HL-60 (cell line): ENCODE measurements around the gene RD3L.
"Not testable (repeated sequence)": the region's sequence is repeated elsewhere in the genome, so short reads cannot be mapped to it uniquely, and the experiment has no call there.

ENCODE experiments used
- DNase-seq, 2 experiments: peaks; one replicate each; pipeline ENCODE4 v3.0.0-alpha.2; 2010 to 2020; ENCODE audit warnings: low read depth in 1 of 2, low spot score in 1 of 2
- H3K27ac ChIP-seq: fragments of 250-450 bp; sonication (Bioruptor Pico); replicated peaks from 2 replicates; pipeline ENCODE4 v1.5.1; 2020; ENCODE audit warnings: mild to moderate bottlenecking, moderate library complexity
- H3K27me3 ChIP-seq: fragments of 250-450 bp; sonication (Bioruptor Pico); 2 replicates; pipeline ENCODE4 v1.5.1; 2021; ENCODE audit warnings: mild to moderate bottlenecking, moderate library complexity; ENCODE audit not compliant: insufficient read depth, poor library complexity, severe bottlenecking
- H3K4me3 ChIP-seq: replicated peaks from 2 replicates; pipeline ENCODE4 v1.5.1; 2011; ENCODE audit warnings: mild to moderate bottlenecking, control low read depth, low read length; ENCODE audit not compliant: insufficient read depth
- CTCF ChIP-seq: IDR thresholded peaks from one replicate; pipeline ENCODE4 v1.5.1; 2011; ENCODE audit warnings: low read length, control low read depth, inconsistent platforms; ENCODE audit not compliant: insufficient read depth
- GABPA ChIP-seq: IDR thresholded peaks from 2 replicates; pipeline ENCODE4 v1.6.1; 2012; ENCODE audit warnings: low read depth
- POLR2AphosphoS5 ChIP-seq: IDR thresholded peaks from 2 replicates; pipeline ENCODE4 v1.6.1; 2012; ENCODE audit warnings: low read depth
- REST ChIP-seq: IDR thresholded peaks from 2 replicates; pipeline ENCODE4 v1.6.1; 2012; ENCODE audit warnings: low read depth; ENCODE audit not compliant: insufficient replicate concordance
- SPI1 ChIP-seq: IDR thresholded peaks from 2 replicates; pipeline ENCODE4 v1.6.1; 2012; ENCODE audit warnings: low read depth, mild to moderate bottlenecking, borderline replicate concordance

RD3L gene

GRCh38 chr14:103984196-103984595 is 41.9 kb upstream of the RD3L start:
- no peak for TF ChIP-seq REST
- TF ChIP-seq CTCF = no peak
- TF ChIP-seq GABPA = no peak
- TF ChIP-seq SPI1 = no peak
- TF ChIP-seq POLR2AphosphoS5 = no peak
- H3K27ac ChIP-seq = no peak overlapping the region
- peaks cover 3% of the 10 kb centered on the region for H3K27me3 ChIP-seq
- H3K4me3 ChIP-seq = no peak overlapping the region
- no peak for DNase-seq

- not testable (repeated sequence) for H3K4me3 ChIP-seq, H3K27me3 ChIP-seq, H3K27ac ChIP-seq
- peak in 1 of 2 experiments; percentile 69 for DNase-seq
Observed at GRCh38 chr14:103980623-103981238, 38.4 kb upstream of the RD3L start.

DNA sequence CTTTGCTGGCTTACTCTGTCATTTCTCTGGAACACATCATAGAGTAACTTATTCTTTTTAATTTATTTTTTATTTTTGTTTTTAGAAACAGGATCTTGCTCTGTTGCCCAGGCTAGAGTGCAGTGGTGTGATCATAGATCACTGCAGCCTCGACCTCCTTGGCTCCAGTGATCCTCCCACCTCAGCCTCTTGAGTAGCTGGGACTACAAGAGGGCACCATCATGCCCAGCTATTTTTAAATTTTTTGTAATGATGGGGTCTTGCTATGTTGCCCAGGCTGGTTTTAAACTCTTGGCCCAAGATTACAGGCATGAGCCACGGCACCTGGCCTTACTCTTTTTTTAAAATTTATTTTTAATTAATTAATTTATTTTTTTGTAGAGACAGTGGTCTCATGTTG is 32.2 kb upstream of the RD3L start:
- Histone ChIP-seq H3K27ac (no peak overlapping the region), H3K4me3 (no peak overlapping the region), H3K27me3 (peaks cover 2% of the 10 kb centered on the region)
- TF ChIP-seq CTCF (no peak), POLR2AphosphoS5 (no peak), GABPA (no peak), REST (no peak), SPI1 (no peak)
- no peak for DNase-seq

GRCh38 chr14:103973354-103973753 is 31.0 kb upstream of the RD3L start:
- H3K4me3 ChIP-seq = no peak overlapping the region
- DNase-seq = no peak
- peaks cover 2% of the 10 kb centered on the region for H3K27me3 ChIP-seq
- TF ChIP-seq SPI1 (no peak), POLR2AphosphoS5 (no peak), REST (no peak), GABPA (no peak), CTCF (no peak)
- H3K27ac ChIP-seq = no peak overlapping the region
